Neuron (in vitro differentiated cells): ENCODE data around the gene MARCOL.

Experiments used
- H2AFZ ChIP-seq: one replicate; pipeline ENCODE4 v1.6.1; 2013; ENCODE audit warnings: low read depth, mild to moderate bottlenecking, inconsistent platforms, low read length, moderate library complexity
- H3K27me3 ChIP-seq: one replicate; pipeline ENCODE4 v1.6.1; 2013; ENCODE audit warnings: low read length; ENCODE audit not compliant: insufficient read depth
- H3K36me3 ChIP-seq: one replicate; pipeline ENCODE4 v1.6.1; 2013; ENCODE audit warnings: low read length; ENCODE audit not compliant: insufficient read depth
- H3K4me1 ChIP-seq: one replicate; pipeline ENCODE4 v1.6.1; 2013; ENCODE audit warnings: low read length; ENCODE audit not compliant: insufficient read depth
- H3K4me3 ChIP-seq: 2 replicates; pipeline ENCODE4 v1.5.1; 2013; ENCODE audit warnings: mild to moderate bottlenecking, low read length, moderate library complexity
- H3K9me3 ChIP-seq: one replicate; pipeline ENCODE4 v1.6.1; 2013; ENCODE audit warnings: low read length

Gene MARCOL

GRCh38 chr5:148290271-148291195 lies 52.2 kb downstream of the MARCOL start:
- Histone ChIP-seq H3K4me1 (no peaks in the 10 kb centered on the region), H3K27me3 (no peaks in the 10 kb centered on the region), H3K36me3 (no peaks in the 10 kb centered on the region), H3K4me3 (no peak overlapping the region), H3K9me3 (no peaks in the 10 kb centered on the region), H2AFZ (no peak overlapping the region)
